GM18519 (cell line): ENCODE measurements around the gene TBC1D5.
"Not testable (repeated sequence)": the region's sequence is repeated elsewhere in the genome, so short reads cannot be mapped to it uniquely, and the experiment has no call there.

ENCODE experiments used
- ATAC-seq: cut with Tn5 transposase; IDR thresholded peaks from one replicate; pipeline ENCODE4 v1.9.1; 2021; ENCODE audit warnings: mild to moderate bottlenecking, moderate library complexity; ENCODE audit not compliant: unreplicated experiment, low FRiP score

TBC1D5 gene

DNA sequence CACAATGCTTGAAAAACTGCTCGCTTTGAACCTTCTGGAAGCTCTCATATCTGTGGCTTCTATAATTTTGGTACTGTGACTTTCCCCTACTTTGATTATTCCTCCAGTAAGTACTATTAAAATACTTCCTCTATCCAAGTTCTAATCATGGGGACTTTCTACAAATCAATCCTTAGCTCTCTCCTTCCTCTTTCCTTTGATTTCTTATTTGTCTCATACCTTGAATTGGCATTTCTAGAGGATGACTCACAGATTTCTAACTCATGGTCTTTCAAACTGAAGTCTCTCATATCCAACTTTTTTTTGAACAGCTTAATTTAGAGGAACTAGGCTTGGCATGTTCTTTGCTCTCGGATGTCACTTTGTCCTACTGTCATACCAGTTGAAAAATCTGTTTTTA, 241.8 kb downstream of the TBC1D5 start:
- no peak for ATAC-seq

GRCh38 chr3:17494117-17494809, 248.2 kb downstream of the TBC1D5 start:
- no peak for ATAC-seq

GRCh38 chr3:17491601-17492000, 250.8 kb downstream of the TBC1D5 start:
- no peak for ATAC-seq

- ATAC-seq, result not testable (repeated sequence)
Observed at GRCh38 chr3:17491190-17491589, 251.2 kb downstream of the TBC1D5 start.

DNA sequence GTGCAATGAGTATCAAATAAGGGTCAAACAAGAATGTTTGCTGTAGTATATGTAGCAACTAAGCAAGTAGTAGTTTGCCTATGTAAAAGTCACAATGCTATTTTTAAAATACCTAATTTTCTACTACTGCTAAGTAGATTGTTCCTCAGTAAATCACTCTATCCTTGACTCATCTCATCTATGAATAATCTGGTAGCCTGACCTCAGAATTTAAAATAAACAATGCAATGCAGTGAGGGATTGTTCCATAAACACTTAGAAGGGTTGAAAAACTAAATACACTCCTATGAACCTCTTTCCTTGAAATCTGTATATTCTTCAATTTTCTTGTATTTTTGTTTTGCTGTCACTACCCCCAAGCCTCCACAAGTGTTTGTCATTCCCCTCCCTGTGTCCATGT, 253.3 kb downstream of the TBC1D5 start:
- ATAC-seq, result no peak

DNA sequence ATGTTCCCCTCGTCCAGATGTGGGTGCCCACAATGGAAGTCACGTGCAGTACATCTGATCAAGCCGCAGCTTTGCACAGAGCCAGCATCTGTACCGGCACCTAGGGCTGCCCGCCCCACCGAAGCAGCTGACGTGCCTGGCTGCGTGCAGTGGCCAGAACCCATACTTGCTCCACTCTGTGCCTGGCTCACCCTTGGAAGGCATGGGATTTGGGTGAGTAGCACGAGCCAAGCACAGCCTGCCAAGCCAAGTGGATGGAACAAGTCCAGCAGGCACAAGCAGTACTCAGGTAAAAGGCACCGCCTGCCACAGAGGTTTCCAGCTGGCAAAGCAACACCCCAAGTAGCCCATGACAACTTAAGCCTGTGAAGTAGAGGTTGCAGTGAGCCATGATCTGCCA, 261.3 kb downstream of the TBC1D5 start:
- ATAC-seq, result no peak

GRCh38 chr3:17479681-17480405, 262.6 kb downstream of the TBC1D5 start:
- no peak for ATAC-seq

GRCh38 chr3:17478673-17479072, 263.8 kb downstream of the TBC1D5 start:
- ATAC-seq, result no peak

DNA sequence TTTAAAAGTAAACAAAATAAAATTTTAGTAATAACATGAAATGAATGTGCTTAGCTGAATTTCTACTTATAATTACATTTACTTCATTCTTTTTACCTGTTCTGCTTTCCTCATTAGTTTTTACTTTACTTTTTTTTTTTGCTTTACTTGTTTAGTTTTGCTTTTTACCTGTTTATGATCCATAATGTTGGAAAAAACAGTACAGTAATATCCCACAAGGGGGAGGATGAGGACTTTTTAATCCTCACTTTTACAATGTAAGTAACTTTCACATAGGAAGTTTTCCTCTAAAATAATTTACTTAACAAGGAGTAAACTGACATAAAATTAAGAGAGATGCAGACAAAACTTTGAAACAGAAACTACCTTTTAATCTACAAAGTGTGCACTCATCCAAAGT, 268.7 kb downstream of the TBC1D5 start:
- ATAC-seq, result no peak

DNA sequence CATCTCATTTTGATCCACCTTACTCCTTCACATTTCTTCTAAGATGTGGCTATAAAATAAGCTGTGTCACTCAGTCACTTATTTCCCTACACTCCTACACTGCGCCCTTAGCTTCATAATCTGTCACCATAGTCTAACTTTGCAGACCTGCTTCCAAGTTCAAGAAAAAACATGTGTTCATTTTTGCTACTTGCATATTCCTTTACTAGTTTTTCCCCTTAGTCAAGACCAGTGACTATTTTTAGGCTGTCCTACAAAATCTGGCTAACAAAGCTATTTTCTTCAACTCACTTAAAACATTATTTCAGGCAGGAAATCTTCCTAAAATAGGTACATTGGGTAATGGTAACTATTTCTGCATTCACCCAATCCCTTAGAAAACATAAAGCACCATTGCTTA, 272.5 kb downstream of the TBC1D5 start:
- ATAC-seq, result no peak

DNA sequence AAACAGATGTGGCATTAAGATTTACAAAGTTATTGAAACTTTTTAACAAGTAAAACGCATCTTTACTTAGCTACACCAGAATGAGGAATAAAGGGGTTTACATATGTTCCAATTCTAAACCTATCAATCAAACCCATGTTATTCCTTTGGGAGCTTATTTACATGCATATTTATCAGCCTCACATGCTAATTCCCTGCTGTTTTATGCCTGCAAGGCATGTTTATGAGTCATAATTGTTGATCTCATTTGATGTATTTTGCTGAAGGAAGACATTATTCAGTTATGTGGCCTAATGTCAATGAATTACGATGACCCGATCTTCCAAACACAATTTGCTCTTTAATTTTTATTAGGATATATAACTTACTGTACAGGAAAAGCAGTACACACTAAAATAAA, 272.9 kb downstream of the TBC1D5 start:
- ATAC-seq, result no peak

DNA sequence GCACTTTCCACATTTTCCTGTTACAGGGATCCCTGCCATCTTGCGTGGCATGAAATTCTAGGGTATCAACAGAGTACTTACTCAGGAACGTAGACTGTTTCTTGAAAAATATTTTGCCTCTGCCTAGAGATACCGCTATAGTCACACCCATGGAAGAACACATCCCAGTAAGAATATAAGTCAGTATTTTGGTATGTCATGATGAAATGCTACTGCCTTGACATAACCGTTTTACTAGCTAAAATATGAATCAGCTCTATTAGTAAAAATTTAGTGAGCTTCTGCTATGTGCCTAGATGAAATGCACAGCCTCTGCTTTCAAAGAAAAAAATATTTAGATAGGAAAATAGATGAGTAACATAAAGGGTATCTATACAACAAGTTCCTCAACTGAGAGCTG, 276.4 kb downstream of the TBC1D5 start:
- ATAC-seq, result no peak

GRCh38 chr3:17459470-17459993, 282.9 kb downstream of the TBC1D5 start:
- ATAC-seq, result no peak

DNA sequence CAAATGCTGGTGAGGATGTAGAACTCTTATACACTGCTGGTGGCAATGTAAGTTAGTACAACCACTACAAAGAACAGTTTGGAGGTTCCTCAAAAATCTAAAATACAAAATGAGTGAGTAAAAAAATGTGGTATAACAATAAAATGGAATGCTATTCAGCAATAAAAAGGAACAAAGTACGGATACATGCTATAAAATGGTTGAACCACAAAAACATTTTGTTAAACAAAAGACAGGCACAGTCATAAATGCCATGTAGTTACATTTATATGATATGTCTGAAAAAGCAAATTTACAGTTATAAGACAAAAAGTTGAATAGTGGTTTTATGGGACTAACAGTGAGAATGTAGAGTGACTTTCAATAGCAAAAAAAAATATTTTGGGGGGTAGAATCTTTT, 285.8 kb downstream of the TBC1D5 start:
- no peak for ATAC-seq

GRCh38 chr3:17456046-17456445, 286.4 kb downstream of the TBC1D5 start:
- ATAC-seq, result no peak

GRCh38 chr3:17444865-17445264, 297.6 kb downstream of the TBC1D5 start:
- ATAC-seq, result no peak

DNA sequence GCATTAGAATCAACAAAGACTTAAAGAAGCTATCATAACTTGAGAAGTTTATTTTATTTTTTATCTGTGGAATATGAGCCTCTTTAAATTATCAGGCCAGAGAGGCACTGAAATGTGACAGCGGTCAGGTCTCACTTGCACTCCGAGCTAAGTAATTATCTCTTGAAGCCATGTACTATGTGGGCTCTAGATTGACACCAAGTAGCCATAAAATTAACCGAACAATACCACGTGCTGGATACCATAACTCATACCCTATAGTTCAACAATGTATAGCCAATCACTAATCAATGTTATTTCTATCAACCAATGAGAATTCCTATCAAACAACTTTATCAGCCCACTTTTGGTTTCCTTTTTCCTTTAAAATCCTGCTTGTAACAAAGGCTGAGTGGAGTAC, 299.3 kb downstream of the TBC1D5 start:
- no peak for ATAC-seq

DNA sequence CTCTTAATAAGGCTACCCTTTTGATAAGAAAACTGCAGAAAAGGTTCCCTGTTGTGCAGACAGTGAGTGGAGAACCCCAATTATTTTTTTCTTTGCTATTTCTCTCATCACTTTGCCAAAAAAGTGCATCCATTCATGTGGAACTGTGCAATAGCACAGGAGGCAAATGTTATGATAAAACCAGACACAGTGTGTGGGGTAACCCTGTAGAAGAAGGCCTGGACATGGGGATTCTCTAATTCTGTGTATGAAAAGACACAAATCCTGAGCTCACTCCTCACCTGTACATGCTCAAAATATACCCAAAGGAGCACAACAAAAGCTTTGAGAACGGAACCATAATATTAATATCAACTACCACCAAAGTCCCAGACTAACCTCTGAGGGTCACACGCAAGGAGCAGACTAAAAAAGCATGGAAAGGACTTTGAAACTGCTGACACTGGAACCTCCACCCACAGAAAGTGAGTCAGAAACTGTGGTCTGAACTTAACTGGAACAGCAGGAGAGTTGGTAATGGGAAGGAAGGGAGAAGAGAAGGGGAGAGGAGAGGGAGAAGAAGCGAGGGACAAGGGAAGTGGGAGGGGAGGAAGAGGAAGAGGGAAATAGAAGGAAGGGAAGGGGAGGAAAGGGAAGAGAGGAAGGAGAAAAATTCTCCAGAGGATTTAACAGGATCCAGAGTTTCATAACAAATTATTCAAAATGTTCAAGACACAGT, 299.9 kb downstream of the TBC1D5 start:
- ATAC-seq, result no peak

GRCh38 chr3:17433876-17434275, 308.6 kb downstream of the TBC1D5 start:
- no peak for ATAC-seq

DNA sequence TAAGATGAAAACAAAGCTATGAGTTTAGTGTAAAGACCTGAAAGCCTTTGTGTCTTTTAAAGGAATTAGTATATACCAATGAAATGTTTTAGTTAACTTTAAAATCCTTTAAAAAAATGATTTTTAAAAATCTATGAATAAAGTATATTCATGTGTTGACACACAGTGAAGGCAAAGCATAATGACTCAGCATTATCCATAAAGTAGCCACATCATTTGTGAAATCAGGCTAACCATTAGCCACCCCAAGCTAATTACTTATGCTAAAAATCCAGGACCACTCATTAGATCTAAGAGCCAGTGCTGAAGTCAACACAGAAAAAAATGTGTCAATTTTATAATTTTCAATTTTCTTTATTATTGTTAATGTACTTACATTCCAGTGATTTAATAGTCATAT, 310.2 kb downstream of the TBC1D5 start:
- no peak for ATAC-seq

GRCh38 chr3:17431484-17432045, 310.9 kb downstream of the TBC1D5 start:
- no peak for ATAC-seq
